Endothelial cell of umbilical vein (primary cell): Measurements from ENCODE around the gene JMJD8. TPM values are rescaled to one million over a fixed set of nuclear protein-coding genes. Genes with fewer than 3 reads are reported as not detected.

Experiments used
- BruUV-seq: library from RNA; stranded (reverse); fragments of 400-500 nt; replicated peaks from 2 replicates; lab custom pipeline; 2021; lab: Mats Ljungman, UMichigan
- CTCF ChIA-PET: fragments of 300-600, 350-600 bp; sonication (Branson Sonifier 250); formaldehyde crosslinking; loops from one replicate; lab custom pipeline; 2021; ENCODE audit warnings: antibody characterized with exemption, inconsistent platforms; lab: Charles Lee
- POLR2A ChIA-PET: fragments of 300-600, 350-600 bp; sonication (Branson Sonifier 250); formaldehyde crosslinking; loops from one replicate; lab custom pipeline; 2021; ENCODE audit warnings: antibody characterized with exemption, inconsistent platforms; lab: Charles Lee
- DNase-seq: peaks from one replicate; pipeline ENCODE4 v3.0.0-alpha.2; 2011; ENCODE audit warnings: low read depth, low spot score
- FAIRE-seq: peaks from 2 replicates; lab custom pipeline; 2011; peaks lifted over from hg19 to GRCh38; lab: Jason Lieb, UNC
- H2AFZ ChIP-seq: 2 replicates; pipeline ENCODE4 v1.6.0; 2012; ENCODE audit warnings: low read depth, low read length, control low read depth, inconsistent platforms
- H3K27ac ChIP-seq: 2 replicates; pipeline ENCODE4 v1.5.1; 2011; ENCODE audit warnings: low read depth, mild to moderate bottlenecking, control low read depth, low read length, moderate library complexity; ENCODE audit not compliant: insufficient read depth
- H3K27me3 ChIP-seq, 2 experiments: 2 replicates each; pipeline versions ENCODE4 v1.6.0 to v1.6.1; 2011; ENCODE audit warnings: low read length in 2 of 2, mixed read lengths in 1 of 2; ENCODE audit not compliant: control insufficient read depth in 2 of 2, insufficient read depth in 2 of 2
- H3K36me3 ChIP-seq, 2 experiments: 2 replicates in 1 of 2; 3 replicates in 1 of 2; pipeline ENCODE4 v1.5.1; 2011; ENCODE audit warnings: low read length in 2 of 2, mild to moderate bottlenecking in 1 of 2, moderate library complexity in 1 of 2; ENCODE audit not compliant: control insufficient read depth in 2 of 2, insufficient read depth in 2 of 2; ENCODE audit errors: extremely low read depth in 1 of 2
- H3K4me1 ChIP-seq: 3 replicates; pipeline ENCODE4 v1.5.1; 2011; ENCODE audit warnings: mild to moderate bottlenecking, low read length; ENCODE audit not compliant: control insufficient read depth, insufficient read depth; ENCODE audit errors: extremely low read depth
- H3K4me2 ChIP-seq: 2 replicates; pipeline ENCODE4 v1.6.1; 2011; ENCODE audit warnings: low read length, control low read depth, mixed read lengths; ENCODE audit not compliant: insufficient read depth
- H3K4me3 ChIP-seq, 3 experiments: fragments of 200-600 bp in 1 of 3; sonication (generic), shearing (Covaris generic) in 1 of 3; replicated peaks in 1 of 3; 2 replicates each; pipeline ENCODE4 v1.5.1; 2011 to 2016; ENCODE audit warnings: control low read depth in 3 of 3, low read length in 3 of 3, mild to moderate bottlenecking in 2 of 3, inconsistent platforms in 1 of 3, low read depth in 1 of 3, moderate library complexity in 1 of 3; ENCODE audit not compliant: insufficient read depth in 1 of 3
- H3K79me2 ChIP-seq: 2 replicates; pipeline ENCODE4 v1.6.0; 2012; ENCODE audit warnings: low read length, inconsistent platforms; ENCODE audit not compliant: control insufficient read depth, insufficient read depth
- H3K9ac ChIP-seq: replicated peaks from 2 replicates; pipeline ENCODE3; 2011; ENCODE audit warnings: low read length, control low read depth; ENCODE audit not compliant: insufficient read depth; ENCODE audit errors: extremely low read depth
- H3K9me1 ChIP-seq: replicated peaks from 3 replicates; pipeline ENCODE4 v1.6.0; 2011; ENCODE audit warnings: mild to moderate bottlenecking, low read length; ENCODE audit not compliant: control insufficient read depth, insufficient read depth; ENCODE audit errors: extremely low read depth
- H3K9me3 ChIP-seq: replicated peaks from 2 replicates; pipeline ENCODE4 v1.5.1; 2012; ENCODE audit warnings: low read length, inconsistent platforms; ENCODE audit not compliant: control insufficient read depth, insufficient read depth
- H4K20me1 ChIP-seq: replicated peaks from 2 replicates; pipeline ENCODE3; 2011; ENCODE audit warnings: mild to moderate bottlenecking, low read length; ENCODE audit not compliant: control insufficient read depth, insufficient read depth; ENCODE audit errors: extremely low read depth
- EZH2 ChIP-seq: IDR thresholded peaks from 2 replicates; pipeline ENCODE4 v1.6.1; 2012; ENCODE audit warnings: borderline replicate concordance, low read depth, mild to moderate bottlenecking, moderate library complexity, low read length, inconsistent platforms; ENCODE audit not compliant: severe bottlenecking
- FOS ChIP-seq: IDR thresholded peaks from 2 replicates; pipeline ENCODE4 v1.6.1; 2011; ENCODE audit warnings: mild to moderate bottlenecking, low read length, moderate library complexity, borderline replicate concordance; ENCODE audit not compliant: insufficient read depth
- GATA2 ChIP-seq: IDR thresholded peaks from 2 replicates; pipeline ENCODE4 v1.7.0; 2011; ENCODE audit warnings: low read depth, mild to moderate bottlenecking, moderate library complexity, mixed read lengths, low read length; ENCODE audit not compliant: insufficient read length, insufficient read depth
- JUN ChIP-seq: IDR thresholded peaks from 2 replicates; pipeline ENCODE4 v1.6.1; 2011; ENCODE audit warnings: borderline replicate concordance, low read depth; ENCODE audit not compliant: insufficient read length, insufficient read depth
- MYC ChIP-seq: IDR thresholded peaks from one replicate; pipeline ENCODE4 v1.6.1; 2011; ENCODE audit warnings: mild to moderate bottlenecking, low read depth, low read length
- POLR2A ChIP-seq: IDR thresholded peaks from 2 replicates; pipeline ENCODE4 v1.6.1; 2012; ENCODE audit warnings: low read depth, mild to moderate bottlenecking, control low read depth, low read length
- POLR2AphosphoS5 ChIP-seq: IDR thresholded peaks from 2 replicates; pipeline ENCODE4 v1.6.1; 2012; ENCODE audit warnings: low read depth, mild to moderate bottlenecking, control low read depth, low read length, moderate library complexity; ENCODE audit not compliant: insufficient read depth
- dilution Hi-C: fragments of 300-500 bp; cut with MboI; formaldehyde crosslinking; loops from one replicate; pipeline ENCODE4 v1.15.0; 2019; ENCODE audit warnings: low sequenced_read_pairs; ENCODE audit not compliant: extremely low pct_ligation_motif_present
- intact Hi-C: fragments of 100-400 bp; cut with micrococcal nuclease; formaldehyde crosslinking; loops from one replicate; pipeline ENCODE4 v1.10.0; 2022
- polyA plus RNA-seq, 4 experiments: library from polyadenylated mRNA; depleted of rRNA in 3 of 4; stranded (reverse) in 3 of 4; unstranded in 1 of 4; fragments of >200 nt; gene quantifications; 2 replicates each; pipeline versions ENCODE4 v1.2.1 to v1.2.3, GENCODE V29; 2011 to 2012; ENCODE audit warnings: missing spikeins in 1 of 4
- total RNA-seq: library from RNA; stranded (reverse); gene quantifications from 2 replicates; pipeline ENCODE4 v1.2.3, GENCODE V29; 2021
- TF ChIP-seq, protein P1 (sequence below), 2 donors: IDR thresholded peaks; 1 replicate in 1 of 2; 2 replicates in 1 of 2; pipeline ENCODE4 v1.5.1; 2011; ENCODE audit warnings: low read length in 2 of 2, mild to moderate bottlenecking in 2 of 2, moderate library complexity in 2 of 2, control low read depth in 1 of 2, inconsistent platforms in 1 of 2, low read depth in 1 of 2; ENCODE audit not compliant: insufficient read depth in 1 of 2; ENCODE audit errors: extremely low read depth in 1 of 2
- TF ChIP-seq, protein P2 (sequence below): IDR thresholded peaks from 2 replicates; pipeline ENCODE4 v1.6.1; 2011; ENCODE audit not compliant: insufficient read depth, insufficient read length

JMJD8 gene
- total and polyA plus RNA-seq, 2 donors (not counting 3 experiments of a cell fraction or from before 2014, with no cell fraction given): 55.1 to 102 TPM

DNA sequence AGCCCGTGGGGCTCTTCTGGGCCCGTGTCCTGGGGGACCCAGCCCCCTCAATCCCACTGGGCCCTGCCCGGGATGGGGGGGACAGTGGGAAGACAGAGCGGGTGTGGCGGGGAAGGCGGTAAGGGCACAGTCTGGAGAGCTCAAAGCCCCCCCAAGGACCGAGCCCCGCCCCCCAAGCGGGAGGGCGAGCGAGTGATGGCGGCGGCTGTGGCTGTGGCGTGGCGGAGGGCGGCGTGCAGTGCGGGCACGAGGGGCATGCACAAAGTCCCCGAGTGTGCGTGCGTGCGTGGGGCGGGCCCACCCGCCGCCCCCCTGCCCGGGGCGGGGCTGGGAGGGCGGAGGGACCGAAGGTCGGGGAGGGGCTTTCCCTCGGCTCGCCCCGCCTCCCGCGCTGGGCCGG lies 9.6 kb upstream of the JMJD8 start:
- peaks cover 32 to 34% of the 10 kb centered on the region in 2 experiments for H3K27me3 ChIP-seq
- dilution Hi-C loops (no loop called here), intact Hi-C loops (no loop called here)
- H3K9me3 ChIP-seq: no peaks in the 10 kb centered on the region
- ChIA-PET POLR2A (no interaction called here), CTCF (no interaction called here)
- H3K36me3 ChIP-seq: no peaks in the 10 kb centered on the region
- no peaks in the 10 kb centered on the region for H4K20me1 ChIP-seq
- no peak overlapping the region for H3K27ac ChIP-seq
- DNase-seq (no peak), FAIRE-seq (no peak)
- TF ChIP-seq, protein P1, sequence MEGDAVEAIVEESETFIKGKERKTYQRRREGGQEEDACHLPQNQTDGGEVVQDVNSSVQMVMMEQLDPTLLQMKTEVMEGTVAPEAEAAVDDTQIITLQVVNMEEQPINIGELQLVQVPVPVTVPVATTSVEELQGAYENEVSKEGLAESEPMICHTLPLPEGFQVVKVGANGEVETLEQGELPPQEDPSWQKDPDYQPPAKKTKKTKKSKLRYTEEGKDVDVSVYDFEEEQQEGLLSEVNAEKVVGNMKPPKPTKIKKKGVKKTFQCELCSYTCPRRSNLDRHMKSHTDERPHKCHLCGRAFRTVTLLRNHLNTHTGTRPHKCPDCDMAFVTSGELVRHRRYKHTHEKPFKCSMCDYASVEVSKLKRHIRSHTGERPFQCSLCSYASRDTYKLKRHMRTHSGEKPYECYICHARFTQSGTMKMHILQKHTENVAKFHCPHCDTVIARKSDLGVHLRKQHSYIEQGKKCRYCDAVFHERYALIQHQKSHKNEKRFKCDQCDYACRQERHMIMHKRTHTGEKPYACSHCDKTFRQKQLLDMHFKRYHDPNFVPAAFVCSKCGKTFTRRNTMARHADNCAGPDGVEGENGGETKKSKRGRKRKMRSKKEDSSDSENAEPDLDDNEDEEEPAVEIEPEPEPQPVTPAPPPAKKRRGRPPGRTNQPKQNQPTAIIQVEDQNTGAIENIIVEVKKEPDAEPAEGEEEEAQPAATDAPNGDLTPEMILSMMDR (IDR thresholded peaks at IDR 0.05; ENCODE audit: extremely low read depth in 1 of 2, insufficient read depth in 1 of 2, low read depth in 1 of 2, low read length in 2 of 2): no peak
- no peak for TF ChIP-seq GATA2
- no peak for TF ChIP-seq FOS
- peak; percentile 43 for TF ChIP-seq EZH2
- no peak for TF ChIP-seq POLR2A
- no peaks in the 10 kb centered on the region for H3K79me2 ChIP-seq
- no peak overlapping the region for H3K9ac ChIP-seq
- H2AFZ ChIP-seq: no peak overlapping the region
- no peak overlapping the region for H3K4me3 ChIP-seq
- peaks cover 6% of the 10 kb centered on the region for H3K4me1 ChIP-seq
- no TSS peak for BruUV-seq
- no peaks in the 10 kb centered on the region for H3K9me1 ChIP-seq
- H3K4me2 ChIP-seq: no peak overlapping the region

DNA sequence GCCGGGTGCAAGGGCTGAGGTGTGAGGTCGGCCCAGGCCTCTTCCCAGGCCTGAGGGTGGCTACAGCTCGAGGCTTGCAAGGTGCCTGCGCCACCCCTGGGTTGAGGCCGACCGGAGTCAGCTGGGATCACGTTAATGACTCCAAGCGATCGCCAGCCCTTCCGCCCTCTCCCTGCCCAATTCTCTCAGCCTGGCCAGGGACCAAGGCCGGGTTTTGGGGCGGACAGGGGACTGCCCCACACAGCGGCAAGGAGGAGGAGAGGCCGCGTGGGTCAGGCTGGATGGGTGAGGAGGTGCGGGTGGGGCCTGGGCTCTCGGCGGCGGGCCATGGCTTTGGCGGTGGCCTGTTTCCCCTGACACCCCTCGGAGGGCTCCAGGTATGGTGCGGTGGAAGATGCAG lies 9.2 kb upstream of the JMJD8 start:
- no peaks in the 10 kb centered on the region for H3K9me3 ChIP-seq
- dilution Hi-C loops: no loop called here
- H3K9me1 ChIP-seq: no peaks in the 10 kb centered on the region
- DNase-seq: no peak
- H3K79me2 ChIP-seq: no peaks in the 10 kb centered on the region
- H4K20me1 ChIP-seq: no peaks in the 10 kb centered on the region
- no peak overlapping the region for H3K4me2 ChIP-seq
- TF ChIP-seq, protein P2, sequence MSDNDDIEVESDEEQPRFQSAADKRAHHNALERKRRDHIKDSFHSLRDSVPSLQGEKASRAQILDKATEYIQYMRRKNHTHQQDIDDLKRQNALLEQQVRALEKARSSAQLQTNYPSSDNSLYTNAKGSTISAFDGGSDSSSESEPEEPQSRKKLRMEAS: no peak
- TF ChIP-seq POLR2A: no peak
- no peak for TF ChIP-seq JUN
- TF ChIP-seq EZH2: no peak
- TF ChIP-seq MYC: no peak
- no peak for TF ChIP-seq FOS
- TF ChIP-seq, protein P1 (IDR thresholded peaks at IDR 0.05; ENCODE audit: extremely low read depth in 1 of 2, insufficient read depth in 1 of 2, low read depth in 1 of 2, low read length in 2 of 2): no peak
- TF ChIP-seq GATA2: no peak
- TF ChIP-seq POLR2AphosphoS5: no peak
- H3K9ac ChIP-seq: no peak overlapping the region
- H3K27ac ChIP-seq: no peak overlapping the region
- H3K4me1 ChIP-seq: peaks cover 6% of the 10 kb centered on the region
- CTCF ChIA-PET: no interaction called here
- POLR2A ChIA-PET: no interaction called here
- peaks cover 32 to 34% of the 10 kb centered on the region in 2 experiments for H3K27me3 ChIP-seq
- intact Hi-C loops: no loop called here
- no peak overlapping the region for H2AFZ ChIP-seq
- no TSS peak for BruUV-seq
- no peak overlapping the region for H3K4me3 ChIP-seq
- FAIRE-seq: no peak
- no peaks in the 10 kb centered on the region for H3K36me3 ChIP-seq
